Glutamatergic neuron (in vitro differentiated cells): ENCODE results near the gene NEK10. TPM values are rescaled to one million over a fixed set of nuclear protein-coding genes. Genes with fewer than 3 reads are reported as not detected.
A peak's percentile ranks its signal among the peaks of the same experiment; 100 is the strongest.

Experiments
- DNase-seq: peaks from one replicate; pipeline ENCODE4 v3.0.0; 2022
- H3K27ac Mint-ChIP-seq: one replicate; pipeline ENCODE4 v1.8.0; 2020; ENCODE audit warnings: mild to moderate bottlenecking, mixed read lengths, inconsistent platforms; ENCODE audit not compliant: unreplicated experiment
- H3K27me3 Mint-ChIP-seq: one replicate; pipeline ENCODE4 v1.8.0; 2020; ENCODE audit warnings: mild to moderate bottlenecking, moderate library complexity, mixed read lengths, inconsistent platforms; ENCODE audit not compliant: unreplicated experiment
- H3K36me3 Mint-ChIP-seq: one replicate; pipeline ENCODE4 v1.8.0; 2020; ENCODE audit warnings: mild to moderate bottlenecking, mixed read lengths, inconsistent platforms; ENCODE audit not compliant: unreplicated experiment
- H3K4me1 Mint-ChIP-seq: one replicate; pipeline ENCODE4 v1.8.0; 2020; ENCODE audit warnings: mild to moderate bottlenecking, low read depth, mixed read lengths, inconsistent platforms; ENCODE audit not compliant: unreplicated experiment
- H3K4me3 Mint-ChIP-seq: one replicate; pipeline ENCODE4 v1.8.0; 2020; ENCODE audit warnings: mild to moderate bottlenecking, mixed read lengths, inconsistent platforms; ENCODE audit not compliant: unreplicated experiment
- H3K9me3 Mint-ChIP-seq: one replicate; pipeline ENCODE4 v1.8.0; 2020; ENCODE audit warnings: mild to moderate bottlenecking, moderate library complexity, mixed read lengths, inconsistent platforms; ENCODE audit not compliant: unreplicated experiment
- total RNA-seq: library from RNA; stranded (reverse); fragmentation: NEBNext Ultra II Directional; extraction: Animal tissue kit (Norgen Biotek cat#: 25700); gene quantifications from one replicate; pipeline ENCODE4 v1.2.1, GENCODE V29; 2021; ENCODE audit not compliant: unreplicated experiment
- TF ChIP-seq, protein P1 (sequence below): fragments of 200-600 bp; sonication (generic); IDR thresholded peaks from one replicate; pipeline ENCODE4 v1.5.0; 2021; ENCODE audit not compliant: partially characterized antibody, unreplicated experiment

NEK10 gene
- total RNA-seq, 1 donor from 2014 or later = 1.5 TPM

DNA sequence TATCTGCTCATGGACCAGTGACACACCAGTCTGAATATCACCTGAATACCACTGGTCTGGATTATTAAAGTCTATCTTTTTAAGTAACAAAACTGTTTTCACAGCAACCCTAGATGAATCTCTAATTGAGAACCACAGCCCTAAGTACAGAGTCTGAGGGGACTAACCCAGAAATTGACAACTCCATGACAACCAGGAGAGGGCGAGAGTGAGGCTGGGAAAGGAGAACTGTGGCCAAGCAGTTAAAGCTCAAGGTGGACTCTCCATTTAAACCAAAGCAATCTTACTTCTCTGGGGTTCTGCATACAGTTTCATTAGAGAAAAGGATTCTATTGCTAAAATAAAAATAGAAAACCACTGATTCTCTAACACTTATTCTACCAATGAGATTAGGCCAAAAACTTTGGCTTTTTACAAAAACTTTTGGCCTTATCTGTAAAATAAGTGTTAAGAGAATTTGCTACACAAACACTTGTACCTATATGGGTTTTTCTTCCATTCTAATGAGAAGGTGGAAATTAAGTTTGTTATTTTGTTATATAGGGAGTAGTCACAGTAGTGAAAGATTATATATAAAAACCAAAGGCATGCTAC is 11.4 kb downstream of the NEK10 start:
- no peaks in the 10 kb centered on the region for H3K9me3 Mint-ChIP-seq
- peak; percentile 62 for DNase-seq
- H3K4me3 Mint-ChIP-seq = no peak overlapping the region
- no peaks in the 10 kb centered on the region for H3K27me3 Mint-ChIP-seq
- TF ChIP-seq, protein P1, sequence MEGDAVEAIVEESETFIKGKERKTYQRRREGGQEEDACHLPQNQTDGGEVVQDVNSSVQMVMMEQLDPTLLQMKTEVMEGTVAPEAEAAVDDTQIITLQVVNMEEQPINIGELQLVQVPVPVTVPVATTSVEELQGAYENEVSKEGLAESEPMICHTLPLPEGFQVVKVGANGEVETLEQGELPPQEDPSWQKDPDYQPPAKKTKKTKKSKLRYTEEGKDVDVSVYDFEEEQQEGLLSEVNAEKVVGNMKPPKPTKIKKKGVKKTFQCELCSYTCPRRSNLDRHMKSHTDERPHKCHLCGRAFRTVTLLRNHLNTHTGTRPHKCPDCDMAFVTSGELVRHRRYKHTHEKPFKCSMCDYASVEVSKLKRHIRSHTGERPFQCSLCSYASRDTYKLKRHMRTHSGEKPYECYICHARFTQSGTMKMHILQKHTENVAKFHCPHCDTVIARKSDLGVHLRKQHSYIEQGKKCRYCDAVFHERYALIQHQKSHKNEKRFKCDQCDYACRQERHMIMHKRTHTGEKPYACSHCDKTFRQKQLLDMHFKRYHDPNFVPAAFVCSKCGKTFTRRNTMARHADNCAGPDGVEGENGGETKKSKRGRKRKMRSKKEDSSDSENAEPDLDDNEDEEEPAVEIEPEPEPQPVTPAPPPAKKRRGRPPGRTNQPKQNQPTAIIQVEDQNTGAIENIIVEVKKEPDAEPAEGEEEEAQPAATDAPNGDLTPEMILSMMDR = peak; percentile 46
- peaks cover 5% of the 10 kb centered on the region for H3K4me1 Mint-ChIP-seq
- H3K36me3 Mint-ChIP-seq = no peaks in the 10 kb centered on the region
- no peak overlapping the region for H3K27ac Mint-ChIP-seq

- no peak overlapping the region for H3K4me3 Mint-ChIP-seq
- peaks cover 5% of the 10 kb centered on the region for H3K4me1 Mint-ChIP-seq
- H3K27ac Mint-ChIP-seq = no peak overlapping the region
- H3K27me3 Mint-ChIP-seq = no peaks in the 10 kb centered on the region
- no peaks in the 10 kb centered on the region for H3K36me3 Mint-ChIP-seq
- TF ChIP-seq, protein P1 = no peak
- no peaks in the 10 kb centered on the region for H3K9me3 Mint-ChIP-seq
- DNase-seq = no peak
These were observed 12.2 kb downstream of the NEK10 start for GRCh38 chr3:27356976-27357375.

- H3K36me3 Mint-ChIP-seq = no peaks in the 10 kb centered on the region
- H3K27me3 Mint-ChIP-seq = peaks cover 2% of the 10 kb centered on the region
- TF ChIP-seq, protein P1 = no peak
- no peak overlapping the region for H3K4me3 Mint-ChIP-seq
- DNase-seq = no peak
- no peaks in the 10 kb centered on the region for H3K4me1 Mint-ChIP-seq
- H3K27ac Mint-ChIP-seq = no peak overlapping the region
- H3K9me3 Mint-ChIP-seq = no peaks in the 10 kb centered on the region
These were observed 14.5 kb downstream of the NEK10 start for GRCh38 chr3:27354588-27355203.

- Mint-ChIP-seq H3K27me3 (peaks cover 2% of the 10 kb centered on the region), H3K36me3 (no peaks in the 10 kb centered on the region), H3K4me3 (no peak overlapping the region)
These were observed 15.0 kb downstream of the NEK10 start for GRCh38 chr3:27354161-27354560.

GRCh38 chr3:27353221-27353620 is 16.0 kb downstream of the NEK10 start:
- no peaks in the 10 kb centered on the region for H3K4me1 Mint-ChIP-seq

More at GRCh38 chr3:27354161-27354560, 15.0 kb downstream of the NEK10 start:
- H3K4me1 Mint-ChIP-seq = no peaks in the 10 kb centered on the region
- no peaks in the 10 kb centered on the region for H3K9me3 Mint-ChIP-seq
- TF ChIP-seq, protein P1 = no peak
- no peak for DNase-seq
- no peak overlapping the region for H3K27ac Mint-ChIP-seq

More at GRCh38 chr3:27353221-27353620, 16.0 kb downstream of the NEK10 start:
- DNase-seq = no peak
- Mint-ChIP-seq H3K9me3 (no peaks in the 10 kb centered on the region), H3K27me3 (peaks cover 2% of the 10 kb centered on the region), H3K27ac (no peak overlapping the region), H3K36me3 (no peaks in the 10 kb centered on the region), H3K4me3 (no peak overlapping the region)
- TF ChIP-seq, protein P1 = no peak
